Upper lobe of left lung (tissue), 6 donors: ENCODE results near the gene SLC22A12. TPM values are rescaled to one million over a fixed set of nuclear protein-coding genes. Genes with fewer than 3 reads are reported as not detected.
"Not testable (repeated sequence)": the region's sequence is repeated elsewhere in the genome, so short reads cannot be mapped to it uniquely, and the experiment has no call there.

Experiments
- ATAC-seq, 2 donors: fragments of 200-7000 bp; cut with Tn5 transposase; one replicate each; pipeline ENCODE4 v1.9.1; 2022; ENCODE audit warnings: mild to moderate bottlenecking in 2 of 2, moderate library complexity in 2 of 2; ENCODE audit not compliant: low FRiP score in 2 of 2
- DNase-seq, 2 donors: peaks; one replicate each; pipeline ENCODE4 v3.0.0-alpha.2; 2019 to 2020
- H3K27ac ChIP-seq, 4 donors: fragments of 200-600 bp; sonication (generic); one replicate each; pipeline ENCODE4 v1.5.1; 2016 to 2019
- H3K27me3 ChIP-seq, 4 donors: fragments of 200-600 bp; sonication (generic); one replicate each; pipeline ENCODE4 v1.5.1; 2017 to 2019
- H3K36me3 ChIP-seq, 4 donors: fragments of 200-600 bp; sonication (generic); one replicate each; pipeline ENCODE4 v1.5.1; 2016 to 2019
- H3K4me1 ChIP-seq, 4 donors: fragments of 200-600 bp; sonication (generic); one replicate each; pipeline ENCODE4 v1.5.1; 2018 to 2019
- H3K4me3 ChIP-seq, 4 donors: fragments of 200-600 bp; sonication (generic); one replicate each; pipeline ENCODE4 v1.5.1; 2017 to 2019; ENCODE audit warnings: mild to moderate bottlenecking in 2 of 4, moderate library complexity in 1 of 4
- H3K9me3 ChIP-seq, 4 donors: fragments of 200-600 bp; sonication (generic); one replicate each; pipeline ENCODE4 v1.5.1; 2018 to 2019
- EP300 ChIP-seq, 4 donors: sonication (generic); formaldehyde crosslinking; IDR thresholded peaks; one replicate each; pipeline ENCODE4 v1.5.1; 2017; ENCODE audit warnings: antibody characterized with exemption in 4 of 4, control low read depth in 2 of 4
- POLR2A ChIP-seq, 4 donors: fragments of 450-650 bp; IDR thresholded peaks; one replicate each; pipeline ENCODE4 v1.5.1; 2016 to 2017; ENCODE audit warnings: antibody characterized with exemption in 4 of 4, mild to moderate bottlenecking in 2 of 4
- POLR2AphosphoS5 ChIP-seq, 2 donors: sonication (generic); formaldehyde crosslinking; IDR thresholded peaks; one replicate each; pipeline ENCODE4 v1.5.1; 2017; ENCODE audit warnings: antibody characterized with exemption in 2 of 2
- WGBS, 2 donors: methylation state at CpG; one replicate each; pipeline ENCODE4 v1.1.5; 2017 to 2018; 5-methylcytosine and 5-hydroxymethylcytosine counted together
- total RNA-seq, 6 donors: library from RNA; depleted of rRNA in 4 of 6; stranded (reverse); fragments of >200 nt in 4 of 6; gene quantifications; one replicate each; pipeline versions ENCODE4 v1.1.0 to v1.2.1, GENCODE V29; 2016 to 2021
- TF ChIP-seq, protein P1 (sequence below), 6 experiments: fragments of 450-650 bp in 4 of 6; fragments of 200-600 bp in 2 of 6; sonication (generic) in 2 of 6; IDR thresholded peaks; one replicate each; pipeline ENCODE4 v1.5.1; 2016 to 2019; ENCODE audit warnings: antibody characterized with exemption in 6 of 6
- donor health status: DM: no; HTN: no; CAD: no; lungs with moderate emphysema.
- donor health status: DM: no; HTN: yes; CAD: no; lungs with severe emphysema.

SLC22A12 gene
- total RNA-seq, 6 donors from 2014 or later = not detected

DNA sequence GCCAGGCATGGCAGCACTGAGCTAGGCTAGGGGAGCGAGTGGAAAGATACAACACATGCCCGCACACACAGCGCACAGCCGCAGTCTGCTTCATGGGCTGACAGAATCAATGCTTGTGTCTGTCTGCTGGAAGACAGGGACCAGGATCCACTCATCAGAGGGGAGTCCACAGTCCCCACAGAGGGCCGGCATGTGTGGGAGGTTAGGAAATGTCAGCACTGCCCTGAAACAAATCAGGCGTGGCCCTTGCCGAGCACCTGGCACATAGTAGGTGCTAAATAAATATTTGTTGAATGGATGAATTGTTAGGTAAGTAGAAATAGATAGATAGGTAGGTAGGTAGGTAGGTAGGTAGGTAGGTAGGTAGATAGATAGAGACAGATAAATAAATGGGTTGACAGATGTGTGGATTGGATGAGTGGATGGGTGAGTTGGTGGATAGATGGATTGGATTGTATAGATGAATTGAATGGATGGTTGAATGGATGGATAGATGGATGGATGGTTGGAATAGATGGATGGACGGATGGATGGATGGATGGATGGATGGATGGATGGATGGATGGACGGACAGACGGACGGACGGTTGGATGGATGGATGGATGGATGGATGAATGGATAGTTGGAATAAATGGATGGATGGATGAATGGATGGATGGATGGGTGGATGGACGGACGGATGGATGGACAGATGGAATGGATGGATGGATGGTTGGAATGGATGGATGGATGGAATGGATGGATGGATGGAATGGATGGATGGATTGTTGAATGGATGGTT lies 3.3 kb downstream of the SLC22A12 start:
- ATAC-seq (no peak), DNase-seq (no peak)
- 85 to 93% methylated on average over 14 of the region's 14 CpGs for WGBS, 2 donors

DNA sequence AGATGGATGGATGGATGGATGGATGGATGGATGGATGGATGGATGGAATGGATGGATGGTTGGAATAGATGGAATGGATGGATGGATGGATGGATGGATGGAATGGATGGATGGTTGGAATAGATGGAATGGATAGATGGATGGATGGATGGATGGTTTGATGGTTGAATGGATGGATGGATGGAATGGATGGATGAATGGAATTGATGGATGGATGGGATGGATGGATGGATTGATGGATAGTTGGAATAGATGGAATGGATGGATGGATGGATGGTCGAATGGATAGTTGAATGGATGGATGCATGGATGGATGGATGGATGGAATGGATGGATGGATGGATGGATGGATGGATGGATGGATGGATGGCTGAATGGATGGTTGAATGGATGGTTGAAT lies 4.9 kb downstream of the SLC22A12 start:
- H3K27me3 ChIP-seq, DNase-seq, ATAC-seq, H3K36me3 ChIP-seq, H3K9me3 ChIP-seq, H3K4me1 ChIP-seq, H3K27ac ChIP-seq, H3K4me3 ChIP-seq: not testable (repeated sequence)
- WGBS, 2 donors = 60 to 90% methylated on average over 1 of the region's 1 CpG

More for the DNA sequence above, 3.3 kb downstream of the SLC22A12 start:
- H3K36me3 ChIP-seq = no peaks in the 10 kb centered on the region
- no peaks in the 10 kb centered on the region for H3K27me3 ChIP-seq
- no peak overlapping the region for H3K27ac ChIP-seq
- H3K4me3 ChIP-seq = no peak overlapping the region
- H3K9me3 ChIP-seq = peaks cover 0 to 2% (median under 1%) of the 10 kb centered on the region in 4 donors
- no peak for TF ChIP-seq EP300 (IDR thresholded peaks at IDR 0.05)
- TF ChIP-seq POLR2AphosphoS5 (IDR thresholded peaks at IDR 0.05) = no peak
- TF ChIP-seq, protein P1, sequence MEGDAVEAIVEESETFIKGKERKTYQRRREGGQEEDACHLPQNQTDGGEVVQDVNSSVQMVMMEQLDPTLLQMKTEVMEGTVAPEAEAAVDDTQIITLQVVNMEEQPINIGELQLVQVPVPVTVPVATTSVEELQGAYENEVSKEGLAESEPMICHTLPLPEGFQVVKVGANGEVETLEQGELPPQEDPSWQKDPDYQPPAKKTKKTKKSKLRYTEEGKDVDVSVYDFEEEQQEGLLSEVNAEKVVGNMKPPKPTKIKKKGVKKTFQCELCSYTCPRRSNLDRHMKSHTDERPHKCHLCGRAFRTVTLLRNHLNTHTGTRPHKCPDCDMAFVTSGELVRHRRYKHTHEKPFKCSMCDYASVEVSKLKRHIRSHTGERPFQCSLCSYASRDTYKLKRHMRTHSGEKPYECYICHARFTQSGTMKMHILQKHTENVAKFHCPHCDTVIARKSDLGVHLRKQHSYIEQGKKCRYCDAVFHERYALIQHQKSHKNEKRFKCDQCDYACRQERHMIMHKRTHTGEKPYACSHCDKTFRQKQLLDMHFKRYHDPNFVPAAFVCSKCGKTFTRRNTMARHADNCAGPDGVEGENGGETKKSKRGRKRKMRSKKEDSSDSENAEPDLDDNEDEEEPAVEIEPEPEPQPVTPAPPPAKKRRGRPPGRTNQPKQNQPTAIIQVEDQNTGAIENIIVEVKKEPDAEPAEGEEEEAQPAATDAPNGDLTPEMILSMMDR (IDR thresholded peaks at IDR 0.05) = no peak
- no peak for TF ChIP-seq POLR2A (IDR thresholded peaks at IDR 0.05)
- H3K4me1 ChIP-seq = no peaks in the 10 kb centered on the region

- TF ChIP-seq POLR2A (IDR thresholded peaks at IDR 0.05) (no peak), POLR2AphosphoS5 (IDR thresholded peaks at IDR 0.05) (no peak), EP300 (IDR thresholded peaks at IDR 0.05) (no peak)
- TF ChIP-seq, protein P1 (IDR thresholded peaks at IDR 0.05) = no peak
- H3K9me3 ChIP-seq = no peaks in the 10 kb centered on the region
Observed at GRCh38 chr11:64597671-64598101, 6.7 kb downstream of the SLC22A12 start.

GRCh38 chr11:64598106-64598796 lies 7.2 kb downstream of the SLC22A12 start:
- WGBS, 2 donors = 84 to 100% methylated on average over 4 to 10 of the region's 12 CpGs
- Histone ChIP-seq H3K27me3 (no peaks in the 10 kb centered on the region), H3K36me3 (no peaks in the 10 kb centered on the region), H3K27ac (no peak overlapping the region), H3K4me1 (no peaks in the 10 kb centered on the region), H3K9me3 (no peaks in the 10 kb centered on the region), H3K4me3 (no peak overlapping the region)
- TF ChIP-seq POLR2AphosphoS5 (IDR thresholded peaks at IDR 0.05) (no peak), EP300 (IDR thresholded peaks at IDR 0.05) (no peak), POLR2A (IDR thresholded peaks at IDR 0.05) (no peak)
- TF ChIP-seq, protein P1 (IDR thresholded peaks at IDR 0.05) = no peak
- ATAC-seq (no peak), DNase-seq (no peak)

More at GRCh38 chr11:64597671-64598101, 6.7 kb downstream of the SLC22A12 start:
- Histone ChIP-seq H3K36me3 (no peaks in the 10 kb centered on the region), H3K4me1 (no peaks in the 10 kb centered on the region), H3K27me3 (no peaks in the 10 kb centered on the region), H3K4me3 (no peak overlapping the region), H3K27ac (no peak overlapping the region)
- 86 to 87% methylated on average over 13 of the region's 13 CpGs for WGBS, 2 donors
- no peak for DNase-seq
- no peak for ATAC-seq

DNA sequence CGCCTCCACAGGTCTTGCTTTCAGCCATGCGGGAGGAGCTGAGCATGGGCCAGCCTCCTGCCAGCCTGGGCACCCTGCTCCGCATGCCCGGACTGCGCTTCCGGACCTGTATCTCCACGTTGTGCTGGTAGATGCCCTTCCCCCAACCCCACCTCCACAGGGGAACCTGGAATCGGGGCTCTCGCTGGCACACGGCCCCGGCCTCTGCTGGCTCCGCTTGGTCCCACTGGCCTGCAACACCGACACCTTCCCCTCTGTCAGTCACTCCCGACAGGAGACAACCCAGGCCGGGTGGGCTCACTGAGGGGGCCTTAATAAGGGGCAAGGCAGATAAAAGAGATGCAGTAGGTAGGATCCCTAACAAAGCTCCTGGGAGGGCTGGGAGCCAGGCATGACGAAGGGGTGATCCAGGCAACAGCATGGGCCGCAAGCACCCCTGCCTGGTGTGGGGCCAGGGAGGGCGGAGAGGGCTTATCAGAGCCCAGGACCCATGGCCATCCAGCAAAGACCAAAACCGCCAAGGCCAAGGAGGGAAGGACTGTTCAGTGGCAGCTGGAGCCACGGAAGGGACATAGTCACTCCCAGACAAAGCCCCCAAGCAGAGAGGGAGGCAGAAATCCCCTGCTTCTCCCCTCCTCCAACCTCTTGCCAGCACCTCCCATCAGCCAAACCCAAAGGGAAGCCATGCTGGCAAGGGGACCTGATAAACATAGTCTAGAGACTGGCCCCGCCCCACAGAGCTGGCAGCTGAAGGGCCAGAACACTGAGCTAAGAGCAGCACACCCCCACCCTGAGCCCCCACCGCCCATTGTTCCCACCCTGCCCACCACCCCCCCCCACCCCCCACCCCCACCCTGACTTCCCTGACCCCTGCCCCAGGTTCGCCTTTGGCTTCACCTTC lies 8.0 kb downstream of the SLC22A12 start:
- ATAC-seq (no peak), DNase-seq (peak in 1 of 2 donors; percentile 70)
- no peaks in the 10 kb centered on the region for H3K27me3 ChIP-seq
- WGBS, 2 donors = 82% methylated on average over 16 to 21 of the region's 23 CpGs
- H3K27ac ChIP-seq = no peak overlapping the region
- no peaks in the 10 kb centered on the region for H3K36me3 ChIP-seq
- no peaks in the 10 kb centered on the region for H3K4me1 ChIP-seq
- TF ChIP-seq POLR2A (IDR thresholded peaks at IDR 0.05) = no peak
- no peak for TF ChIP-seq EP300 (IDR thresholded peaks at IDR 0.05)
- TF ChIP-seq POLR2AphosphoS5 (IDR thresholded peaks at IDR 0.05) = no peak
- TF ChIP-seq, protein P1 (IDR thresholded peaks at IDR 0.05) = no peak
- no peak overlapping the region for H3K4me3 ChIP-seq
- H3K9me3 ChIP-seq = no peaks in the 10 kb centered on the region
